ENCODE data around the gene SLC6A8.
"Not testable (repeated sequence)": the region's sequence is repeated elsewhere in the genome, so short reads cannot be mapped to it uniquely, and the experiment has no call there.

SLC6A8 gene

DNA sequence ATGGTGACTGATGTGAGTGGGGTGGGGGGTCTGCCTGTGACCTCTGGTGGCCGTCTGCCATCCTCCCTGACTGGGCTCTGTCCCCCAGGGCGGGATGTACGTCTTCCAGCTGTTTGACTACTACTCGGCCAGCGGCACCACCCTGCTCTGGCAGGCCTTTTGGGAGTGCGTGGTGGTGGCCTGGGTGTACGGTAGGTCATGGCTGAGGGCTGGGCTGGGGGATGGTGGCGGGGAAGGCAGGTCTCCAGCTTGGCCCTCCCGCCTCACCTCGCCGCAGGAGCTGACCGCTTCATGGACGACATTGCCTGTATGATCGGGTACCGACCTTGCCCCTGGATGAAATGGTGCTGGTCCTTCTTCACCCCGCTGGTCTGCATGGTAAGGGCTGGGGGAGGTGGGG lies 6.5 kb downstream of the SLC6A8 start:
- DNase-seq, result not testable (repeated sequence)

DNA sequence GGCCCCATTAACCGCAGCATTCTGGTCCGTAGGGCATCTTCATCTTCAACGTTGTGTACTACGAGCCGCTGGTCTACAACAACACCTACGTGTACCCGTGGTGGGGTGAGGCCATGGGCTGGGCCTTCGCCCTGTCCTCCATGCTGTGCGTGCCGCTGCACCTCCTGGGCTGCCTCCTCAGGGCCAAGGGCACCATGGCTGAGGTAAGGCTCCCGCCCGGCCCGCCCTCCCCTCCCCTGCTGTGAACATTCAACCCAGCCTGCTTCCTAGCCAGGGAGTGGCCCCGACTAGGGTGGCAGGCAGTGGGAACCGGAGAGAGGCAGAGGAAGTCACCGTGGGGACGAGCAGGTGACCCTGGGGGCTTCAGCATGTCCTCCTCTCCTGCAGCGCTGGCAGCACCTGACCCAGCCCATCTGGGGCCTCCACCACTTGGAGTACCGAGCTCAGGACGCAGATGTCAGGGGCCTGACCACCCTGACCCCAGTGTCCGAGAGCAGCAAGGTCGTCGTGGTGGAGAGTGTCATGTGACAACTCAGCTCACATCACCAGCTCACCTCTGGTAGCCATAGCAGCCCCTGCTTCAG lies 7.1 kb downstream of the SLC6A8 start:
- no peak for DNase-seq

DNA sequence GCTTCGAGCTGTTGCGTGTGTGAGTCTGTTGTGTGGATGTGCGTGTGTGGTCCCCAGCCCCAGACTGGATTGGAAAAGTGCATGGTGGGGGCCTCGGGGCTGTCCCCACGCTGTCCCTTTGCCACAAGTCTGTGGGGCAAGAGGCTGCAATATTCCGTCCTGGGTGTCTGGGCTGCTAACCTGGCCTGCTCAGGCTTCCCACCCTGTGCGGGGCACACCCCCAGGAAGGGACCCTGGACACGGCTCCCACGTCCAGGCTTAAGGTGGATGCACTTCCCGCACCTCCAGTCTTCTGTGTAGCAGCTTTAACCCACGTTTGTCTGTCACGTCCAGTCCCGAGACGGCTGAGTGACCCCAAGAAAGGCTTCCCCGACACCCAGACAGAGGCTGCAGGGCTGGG lies 8.4 kb downstream of the SLC6A8 start:
- DNase-seq, result no peak

DNA sequence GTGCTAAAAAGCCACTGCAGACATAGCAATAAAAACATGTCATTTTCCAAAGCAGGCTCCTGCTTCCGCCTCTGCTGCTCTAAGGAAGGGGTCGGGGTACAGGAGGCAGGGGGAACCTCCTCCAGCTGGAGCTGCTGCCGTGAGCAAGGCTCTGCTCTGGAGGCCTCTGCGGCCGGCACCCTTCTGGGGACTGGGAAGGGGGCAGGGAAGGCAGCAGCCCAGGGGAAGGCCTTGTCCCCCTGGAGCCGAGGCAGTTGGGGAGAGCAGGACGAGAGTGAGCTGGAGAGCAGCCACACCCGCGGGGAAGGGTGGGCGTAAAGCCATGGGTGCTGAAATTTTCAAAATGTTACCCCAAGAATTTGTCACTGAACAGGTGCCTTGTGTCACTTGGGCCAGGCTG lies 8.8 kb downstream of the SLC6A8 start:
- not testable (repeated sequence) for DNase-seq

- DNase-seq, result not testable (repeated sequence)
These were observed 9.4 kb downstream of the SLC6A8 start for GRCh38 chrX:153696986-153697722.

- no peak for DNase-seq
These were observed 10.5 kb downstream of the SLC6A8 start for GRCh38 chrX:153697924-153698865.

DNA sequence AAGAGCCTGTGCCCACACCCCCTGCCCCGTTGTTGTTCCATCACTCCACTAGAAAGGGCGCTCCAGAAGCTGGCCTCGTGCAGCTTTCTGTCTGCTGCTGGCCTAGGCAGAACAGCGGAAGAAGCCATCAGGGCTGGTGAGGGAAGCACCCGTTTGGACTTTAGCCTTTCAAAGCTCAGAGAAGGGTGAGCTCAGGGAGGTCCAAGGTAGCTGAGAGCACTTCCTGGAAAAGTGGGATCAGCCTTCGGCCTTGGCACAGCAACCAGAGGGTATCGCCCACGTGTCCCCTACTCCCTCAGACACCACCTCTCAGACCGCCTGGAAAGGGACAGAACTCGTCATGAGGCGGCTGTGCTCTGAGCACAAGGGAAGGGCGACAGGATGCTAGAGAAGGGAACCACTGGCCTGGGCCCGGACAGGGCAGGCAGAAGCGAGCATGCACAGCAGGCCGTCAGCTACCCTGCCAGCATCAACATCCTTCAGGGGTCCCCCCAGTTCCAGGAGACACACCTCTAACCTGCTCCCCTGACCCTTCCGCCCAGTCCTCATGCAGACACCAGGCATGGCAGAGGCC lies 11.6 kb downstream of the SLC6A8 start:
- DNase-seq, result not testable (repeated sequence)

- DNase-seq, result not testable (repeated sequence)
These were observed 12.2 kb downstream of the SLC6A8 start for GRCh38 chrX:153699784-153700371.

DNA sequence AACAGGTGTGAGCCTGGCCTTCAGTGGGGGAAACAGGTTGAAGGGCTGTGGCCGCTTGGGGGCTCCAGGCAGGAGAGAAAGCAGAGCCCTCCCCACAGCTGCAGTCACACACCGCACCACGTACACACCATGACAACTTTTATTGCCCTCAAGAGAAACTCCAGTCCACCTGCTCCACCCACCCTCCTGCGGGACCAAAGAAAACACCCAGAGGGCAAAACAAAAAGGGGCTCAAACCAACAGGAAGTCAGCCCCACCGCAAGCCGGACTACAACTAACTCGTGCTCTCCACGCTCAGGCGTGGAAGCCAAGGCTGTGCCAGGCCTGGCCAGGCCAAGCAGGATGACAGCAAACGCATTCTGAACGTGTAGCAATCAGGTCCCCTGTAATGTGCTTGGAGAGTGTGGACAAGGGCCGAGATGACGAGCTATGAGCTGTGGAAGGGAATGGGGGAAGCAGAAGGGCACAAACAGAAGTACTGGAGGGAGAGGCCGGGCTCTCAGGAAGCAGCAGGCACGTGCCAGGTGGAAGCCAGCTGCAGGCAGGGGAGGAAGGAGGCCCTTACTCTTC lies 12.7 kb downstream of the SLC6A8 start:
- no peak for DNase-seq

GRCh38 chrX:153700967-153701366 lies 13.2 kb downstream of the SLC6A8 start:
- no peak for DNase-seq

DNA sequence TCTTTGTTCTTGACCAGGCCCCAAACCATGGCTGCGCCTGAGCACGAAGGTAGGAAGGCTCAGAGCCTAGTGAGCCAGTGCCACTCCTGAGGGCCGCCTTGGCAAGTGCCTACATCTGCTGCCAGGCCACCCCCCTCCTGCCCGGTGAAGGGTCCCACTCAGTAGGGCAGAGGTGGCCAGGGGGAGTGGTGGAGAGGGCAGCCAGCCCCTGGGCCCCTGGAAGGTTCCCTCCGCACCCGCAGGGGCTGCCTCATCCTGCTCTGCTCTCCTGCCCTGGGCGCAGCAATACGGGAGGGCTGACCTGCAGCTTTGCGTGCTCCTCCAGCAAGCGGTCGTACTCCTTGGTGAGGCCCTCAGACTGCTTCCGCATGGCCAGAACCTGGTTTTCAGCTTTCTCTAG lies 14.0 kb downstream of the SLC6A8 start:
- no peak for DNase-seq

DNA sequence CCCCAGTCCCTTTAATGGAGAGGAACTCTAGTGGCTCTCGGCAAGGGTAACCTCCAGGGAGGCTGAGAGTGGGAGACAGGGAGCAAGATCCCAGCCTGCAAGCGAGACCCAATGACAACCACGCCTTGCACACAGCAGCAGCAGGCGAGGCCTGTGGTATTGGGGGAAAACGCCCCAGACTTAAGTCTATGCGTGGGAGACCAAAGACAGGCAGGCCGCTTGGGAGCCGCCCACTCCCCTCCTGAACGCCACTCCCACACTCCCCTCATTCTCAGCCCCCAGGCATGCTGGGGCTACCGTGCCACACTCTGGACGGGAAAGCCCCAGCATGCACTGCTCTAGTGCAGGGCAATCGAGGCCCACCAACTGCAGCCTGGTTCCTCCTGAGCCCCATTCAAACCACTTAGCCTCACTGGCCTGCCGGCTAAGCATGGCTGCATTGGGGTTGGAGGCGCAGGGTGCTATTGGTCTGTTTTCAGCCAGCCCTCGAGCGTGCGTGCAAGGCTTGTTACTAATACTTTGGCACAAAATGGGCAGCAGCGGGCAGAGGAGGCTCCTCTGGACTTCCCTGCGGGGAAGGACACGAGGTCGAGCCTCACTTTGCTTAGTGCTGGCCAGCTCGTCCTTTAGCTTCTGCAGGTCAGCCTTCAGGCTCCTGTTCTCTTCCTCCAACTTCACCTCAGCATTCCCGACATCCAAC lies 14.8 kb downstream of the SLC6A8 start:
- DNase-seq, result no peak

GRCh38 chrX:153703036-153703370 lies 15.3 kb downstream of the SLC6A8 start:
- DNase-seq, result no peak

DNA sequence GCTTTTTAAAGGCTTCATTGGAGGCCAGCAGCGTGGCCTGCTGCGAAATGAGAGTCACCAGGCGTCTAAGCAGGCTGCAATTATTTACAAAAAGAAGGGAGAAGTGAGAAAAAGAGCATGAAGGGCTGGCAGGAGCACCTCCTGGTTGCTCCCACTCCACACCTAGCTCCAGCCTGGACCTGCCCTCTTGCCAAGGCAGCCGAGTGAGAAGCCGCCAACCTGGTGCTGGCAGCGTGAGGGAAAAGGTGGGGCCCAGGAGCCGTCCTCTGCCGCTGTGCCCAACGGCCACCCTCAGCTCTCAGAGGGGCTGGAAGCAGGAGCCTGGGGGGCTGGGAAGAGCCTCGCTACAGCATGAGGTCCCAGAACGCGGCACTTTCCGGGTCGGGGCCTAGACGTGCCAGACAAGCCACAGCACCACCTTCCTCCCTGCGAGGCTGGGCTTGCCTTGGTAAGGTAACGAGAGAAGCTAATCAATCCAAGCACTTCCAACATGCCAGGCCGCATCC lies 16.3 kb downstream of the SLC6A8 start:
- no peak for DNase-seq

- not testable (repeated sequence) for DNase-seq
These were observed 17.1 kb downstream of the SLC6A8 start for GRCh38 chrX:153704631-153705402.

DNA sequence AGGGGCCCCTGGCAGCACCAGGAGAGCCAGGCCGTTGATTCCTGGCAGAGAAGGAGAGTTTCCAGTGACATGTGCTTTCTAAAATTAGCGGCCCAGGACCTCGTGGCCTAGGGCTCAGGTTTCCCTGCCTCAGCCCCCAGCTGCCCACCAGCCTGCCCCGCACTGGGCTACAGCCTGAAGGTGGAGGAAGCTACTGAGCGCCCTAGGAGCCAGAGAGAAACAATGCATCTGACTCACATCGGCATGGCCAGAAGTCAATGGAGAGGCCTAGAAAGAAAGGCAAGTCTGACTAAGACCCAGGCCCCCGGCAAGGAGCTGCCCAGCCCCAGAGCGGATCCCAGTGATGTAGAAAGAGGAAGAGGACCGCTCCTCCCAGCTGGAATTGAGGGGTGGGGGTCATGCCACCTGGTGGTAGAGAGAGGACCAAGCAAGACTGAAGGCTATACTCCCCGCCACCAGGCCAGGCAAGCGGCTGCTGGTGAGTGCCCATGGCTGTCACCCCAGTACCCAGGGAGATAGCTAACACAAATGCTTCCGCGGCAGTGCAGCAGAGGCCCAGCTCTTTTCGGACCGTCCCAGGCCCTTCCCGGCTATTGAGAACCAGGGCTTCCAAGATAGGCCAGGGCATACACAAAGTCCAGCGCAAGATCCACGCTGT lies 17.8 kb downstream of the SLC6A8 start:
- DNase-seq, result not testable (repeated sequence)

DNA sequence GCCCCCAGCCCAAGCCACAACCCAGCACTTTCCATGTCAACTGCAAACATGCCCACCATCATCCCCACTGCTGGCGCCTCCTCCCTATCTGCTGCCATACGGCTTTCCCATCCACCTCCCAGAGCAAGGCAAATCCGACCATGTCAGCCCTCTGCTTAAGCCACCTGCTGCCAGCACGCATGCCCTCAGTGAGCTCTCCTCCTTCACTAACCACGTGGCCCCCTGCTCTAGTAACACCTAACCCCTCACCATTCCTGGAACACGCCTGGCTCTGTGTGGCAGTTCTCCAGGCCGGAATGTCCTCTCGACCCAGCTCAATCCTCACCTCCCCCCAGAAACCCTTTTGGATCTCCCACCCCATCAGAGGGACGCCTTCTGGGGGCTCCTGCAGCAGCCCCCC lies 19.1 kb downstream of the SLC6A8 start:
- DNase-seq, result no peak

DNA sequence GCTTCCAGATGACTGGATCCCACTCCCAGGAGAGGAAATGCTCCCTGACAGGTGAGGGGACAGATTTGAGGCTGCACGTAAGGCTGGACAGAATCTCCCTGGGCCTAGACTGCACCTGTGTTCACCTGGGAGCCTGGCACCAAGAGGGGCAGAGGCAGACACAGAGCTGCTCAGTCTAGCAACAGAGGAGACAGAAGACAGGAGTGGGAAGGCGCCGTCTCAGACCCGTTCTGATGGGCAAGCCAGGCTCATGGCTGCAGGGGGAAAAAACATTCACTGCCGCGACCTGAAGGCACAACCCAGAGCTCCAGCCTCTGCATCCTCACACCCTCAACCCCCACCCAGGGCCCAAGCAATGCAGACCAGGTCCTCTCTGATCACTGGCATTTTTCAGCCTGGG lies 19.7 kb downstream of the SLC6A8 start:
- DNase-seq, result no peak

- peak; percentile 42 to 56 for DNase-seq
These were observed 20.7 kb downstream of the SLC6A8 start for GRCh38 chrX:153708415-153708814.
